Mammary epithelial cell (primary cell): ENCODE results near the gene PRDM2.

Experiments
- EZH2 ChIP-seq: IDR thresholded peaks from 2 replicates; pipeline ENCODE4 v1.6.1; 2012; ENCODE audit warnings: low read length, inconsistent platforms, borderline replicate concordance
- TF ChIP-seq, protein P1 (sequence below), 2 donors: IDR thresholded peaks in 1 of 2; conservative IDR thresholded peaks in 1 of 2; 2 replicates each; pipeline ENCODE4 v1.5.1; 2011 to 2012; ENCODE audit warnings: inconsistent platforms in 2 of 2, low read length in 2 of 2, mild to moderate bottlenecking in 2 of 2, control low read depth in 1 of 2, low read depth in 1 of 2; ENCODE audit not compliant: insufficient read depth in 1 of 2; ENCODE audit errors: extremely low read depth in 1 of 2

DNA sequence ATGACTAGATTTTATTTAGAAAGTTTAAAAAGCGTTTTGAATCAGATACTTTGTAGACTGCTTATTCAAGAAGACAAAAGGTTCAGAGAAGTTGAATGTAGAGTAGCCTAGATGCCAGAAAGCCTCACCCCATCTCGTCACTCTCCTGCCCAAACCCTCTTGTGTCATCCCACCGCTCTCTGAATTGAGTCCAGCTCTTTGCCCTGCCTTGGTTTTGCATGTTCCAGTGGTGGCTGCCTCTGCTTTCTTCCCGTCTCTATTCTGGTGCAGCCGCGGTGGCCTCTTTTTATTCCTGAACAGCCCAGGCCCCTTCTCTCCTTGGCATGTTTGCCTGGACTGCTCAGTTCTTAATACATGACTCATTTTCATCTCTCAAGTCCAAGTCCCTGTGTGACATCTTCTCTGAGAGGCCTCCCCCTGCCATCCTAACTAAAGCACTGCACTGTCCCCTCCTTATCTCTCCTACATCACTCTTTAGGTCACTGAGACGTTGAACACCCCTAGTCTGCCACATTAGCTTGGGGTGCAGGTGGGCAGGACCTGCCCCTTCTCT is 22.9 kb downstream of the PRDM2 start:
- TF ChIP-seq, protein P1, sequence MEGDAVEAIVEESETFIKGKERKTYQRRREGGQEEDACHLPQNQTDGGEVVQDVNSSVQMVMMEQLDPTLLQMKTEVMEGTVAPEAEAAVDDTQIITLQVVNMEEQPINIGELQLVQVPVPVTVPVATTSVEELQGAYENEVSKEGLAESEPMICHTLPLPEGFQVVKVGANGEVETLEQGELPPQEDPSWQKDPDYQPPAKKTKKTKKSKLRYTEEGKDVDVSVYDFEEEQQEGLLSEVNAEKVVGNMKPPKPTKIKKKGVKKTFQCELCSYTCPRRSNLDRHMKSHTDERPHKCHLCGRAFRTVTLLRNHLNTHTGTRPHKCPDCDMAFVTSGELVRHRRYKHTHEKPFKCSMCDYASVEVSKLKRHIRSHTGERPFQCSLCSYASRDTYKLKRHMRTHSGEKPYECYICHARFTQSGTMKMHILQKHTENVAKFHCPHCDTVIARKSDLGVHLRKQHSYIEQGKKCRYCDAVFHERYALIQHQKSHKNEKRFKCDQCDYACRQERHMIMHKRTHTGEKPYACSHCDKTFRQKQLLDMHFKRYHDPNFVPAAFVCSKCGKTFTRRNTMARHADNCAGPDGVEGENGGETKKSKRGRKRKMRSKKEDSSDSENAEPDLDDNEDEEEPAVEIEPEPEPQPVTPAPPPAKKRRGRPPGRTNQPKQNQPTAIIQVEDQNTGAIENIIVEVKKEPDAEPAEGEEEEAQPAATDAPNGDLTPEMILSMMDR (conservative IDR thresholded peaks at IDR 0.05 in 1 of 2, IDR thresholded peaks at IDR 0.05 in 1 of 2; ENCODE audit: extremely low read depth in 1 of 2, insufficient read depth in 1 of 2, low read depth in 1 of 2, low read length in 2 of 2): no peak
- no peak for TF ChIP-seq EZH2
